Measurements from ENCODE around the gene ZFP69B.

DNA sequence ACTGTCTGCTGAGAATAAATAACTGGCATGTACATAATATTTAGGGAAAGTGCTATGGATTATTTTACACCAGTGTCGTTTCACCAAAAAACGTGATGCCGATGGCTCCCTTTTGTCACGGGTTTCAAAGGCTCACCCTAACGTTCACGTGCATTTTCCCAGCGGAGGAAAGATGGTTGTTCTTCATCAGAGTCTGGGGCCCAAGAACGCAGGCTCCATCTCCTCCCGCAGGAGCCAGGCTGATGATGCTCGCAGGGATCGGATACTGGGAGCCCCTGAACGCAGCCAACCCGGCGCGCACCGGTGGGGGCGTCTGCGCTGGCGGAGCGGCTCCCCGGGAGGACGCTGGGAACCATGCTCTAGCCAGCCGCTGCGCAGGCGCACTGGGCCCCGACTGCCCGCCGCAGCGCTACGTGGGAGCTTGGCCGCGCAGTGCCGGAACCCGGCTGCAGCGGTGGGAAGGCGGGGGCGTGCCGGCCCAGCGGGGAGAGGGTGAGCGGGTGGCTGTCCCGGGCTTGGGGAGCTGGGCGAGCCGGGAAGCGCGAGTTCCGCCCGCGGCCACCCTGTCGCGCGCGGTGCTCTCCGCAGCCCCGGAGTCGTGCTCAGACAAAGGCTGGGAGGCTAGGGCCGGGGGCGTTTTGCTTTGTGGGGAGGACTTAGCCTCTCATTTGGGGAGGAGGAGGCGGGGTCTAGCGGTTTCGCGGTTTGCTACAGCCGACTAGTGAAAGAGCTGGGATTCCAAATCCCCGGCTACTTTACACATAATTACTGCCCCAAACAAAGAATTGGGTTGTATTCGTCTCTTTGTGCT is at the start of gene ZFP69B:
- TF ChIP-seq, protein P1, sequence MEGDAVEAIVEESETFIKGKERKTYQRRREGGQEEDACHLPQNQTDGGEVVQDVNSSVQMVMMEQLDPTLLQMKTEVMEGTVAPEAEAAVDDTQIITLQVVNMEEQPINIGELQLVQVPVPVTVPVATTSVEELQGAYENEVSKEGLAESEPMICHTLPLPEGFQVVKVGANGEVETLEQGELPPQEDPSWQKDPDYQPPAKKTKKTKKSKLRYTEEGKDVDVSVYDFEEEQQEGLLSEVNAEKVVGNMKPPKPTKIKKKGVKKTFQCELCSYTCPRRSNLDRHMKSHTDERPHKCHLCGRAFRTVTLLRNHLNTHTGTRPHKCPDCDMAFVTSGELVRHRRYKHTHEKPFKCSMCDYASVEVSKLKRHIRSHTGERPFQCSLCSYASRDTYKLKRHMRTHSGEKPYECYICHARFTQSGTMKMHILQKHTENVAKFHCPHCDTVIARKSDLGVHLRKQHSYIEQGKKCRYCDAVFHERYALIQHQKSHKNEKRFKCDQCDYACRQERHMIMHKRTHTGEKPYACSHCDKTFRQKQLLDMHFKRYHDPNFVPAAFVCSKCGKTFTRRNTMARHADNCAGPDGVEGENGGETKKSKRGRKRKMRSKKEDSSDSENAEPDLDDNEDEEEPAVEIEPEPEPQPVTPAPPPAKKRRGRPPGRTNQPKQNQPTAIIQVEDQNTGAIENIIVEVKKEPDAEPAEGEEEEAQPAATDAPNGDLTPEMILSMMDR (IDR thresholded peaks at IDR 0.05): peak in 3 of 6 experiments; percentile 16 to 29 (median 27)
- TF ChIP-seq POLR2A (IDR thresholded peaks at IDR 0.05): peak in 1 of 4 donors; percentile 60
- TF ChIP-seq POLR2AphosphoS5 (IDR thresholded peaks at IDR 0.05): peak in 1 of 2 donors; percentile 78

Data from upper lobe of left lung (tissue), 4 donors.